ENCODE measurements around the gene TEN1. TPM values are rescaled to one million over a fixed set of nuclear protein-coding genes. Genes with fewer than 3 reads are reported as not detected.

TEN1 gene
- total and polyA plus RNA-seq, 2 of the 13 experiments (the other 11 are each of a cell fraction or from before 2014, with no cell fraction given), result 18.0 to 21.3 TPM

GRCh38 chr17:75998327-75998795 lies 19.3 kb downstream of the TEN1 start (continued):
- TF ChIP-seq ZBTB44 (CRISPR knock-in tag; IDR thresholded peaks at IDR 0.05) (no peak), ETV6 (CRISPR knock-in tag; conservative IDR thresholded peaks at IDR 0.05) (no peak), KAT2B (IDR thresholded peaks at IDR 0.05; ENCODE audit: borderline replicate concordance, low read depth, low read length) (no peak), TOPORS (CRISPR knock-in tag; IDR thresholded peaks at IDR 0.05) (no peak), SPEN (CRISPR knock-in tag; IDR thresholded peaks at IDR 0.05; ENCODE audit: low read depth) (0 out of 2 replicates have a peak, but pooled peaks have one; percentile 20), AGO1 (IDR thresholded peaks at IDR 0.05; ENCODE audit: low read depth, low read length, poor library complexity, severe bottlenecking) (no peak), HIVEP1 (CRISPR knock-in tag; IDR thresholded peaks at IDR 0.05) (no peak), PRPF4 (IDR thresholded peaks at IDR 0.05; ENCODE audit: low read depth, low read length, poor library complexity, severe bottlenecking) (no peak), ZNF670 (CRISPR knock-in tag; IDR thresholded peaks at IDR 0.05; ENCODE audit: borderline replicate concordance) (no peak), ZNF773 (CRISPR knock-in tag; IDR thresholded peaks at IDR 0.05; ENCODE audit: borderline replicate concordance) (no peak), ZNF841 (CRISPR knock-in tag; IDR thresholded peaks at IDR 0.05; ENCODE audit: borderline replicate concordance) (no peak), KAT8 (CRISPR knock-in tag; IDR thresholded peaks at IDR 0.05) (peak; percentile 22; the same call in 1 of the 2 replicates), FOSL1 (CRISPR knock-in tag; IDR thresholded peaks at IDR 0.05; ENCODE audit: borderline replicate concordance) (no peak), SUZ12 (IDR thresholded peaks at IDR 0.05; ENCODE audit: low read depth, low read length) (no peak), ZFP36 (IDR thresholded peaks at IDR 0.05; ENCODE audit: borderline replicate concordance, low read depth, low read length, partially characterized antibody) (no peak), ZNF792 (CRISPR knock-in tag; IDR thresholded peaks at IDR 0.05) (no peak), ARNTL (CRISPR knock-in tag; IDR thresholded peaks at IDR 0.05) (peak; percentile 78; the same call in 1 of the 2 replicates), SOX6 (IDR thresholded peaks at IDR 0.05) (no peak), SOX6 (CRISPR knock-in tag; IDR thresholded peaks at IDR 0.05) (peak; percentile 79)
- TF ChIP-seq, protein P1, sequence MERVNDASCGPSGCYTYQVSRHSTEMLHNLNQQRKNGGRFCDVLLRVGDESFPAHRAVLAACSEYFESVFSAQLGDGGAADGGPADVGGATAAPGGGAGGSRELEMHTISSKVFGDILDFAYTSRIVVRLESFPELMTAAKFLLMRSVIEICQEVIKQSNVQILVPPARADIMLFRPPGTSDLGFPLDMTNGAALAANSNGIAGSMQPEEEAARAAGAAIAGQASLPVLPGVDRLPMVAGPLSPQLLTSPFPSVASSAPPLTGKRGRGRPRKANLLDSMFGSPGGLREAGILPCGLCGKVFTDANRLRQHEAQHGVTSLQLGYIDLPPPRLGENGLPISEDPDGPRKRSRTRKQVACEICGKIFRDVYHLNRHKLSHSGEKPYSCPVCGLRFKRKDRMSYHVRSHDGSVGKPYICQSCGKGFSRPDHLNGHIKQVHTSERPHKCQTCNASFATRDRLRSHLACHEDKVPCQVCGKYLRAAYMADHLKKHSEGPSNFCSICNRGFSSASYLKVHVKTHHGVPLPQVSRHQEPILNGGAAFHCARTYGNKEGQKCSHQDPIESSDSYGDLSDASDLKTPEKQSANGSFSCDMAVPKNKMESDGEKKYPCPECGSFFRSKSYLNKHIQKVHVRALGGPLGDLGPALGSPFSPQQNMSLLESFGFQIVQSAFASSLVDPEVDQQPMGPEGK (CRISPR knock-in tag; IDR thresholded peaks at IDR 0.05), result no peak
- TF ChIP-seq, protein P2, sequence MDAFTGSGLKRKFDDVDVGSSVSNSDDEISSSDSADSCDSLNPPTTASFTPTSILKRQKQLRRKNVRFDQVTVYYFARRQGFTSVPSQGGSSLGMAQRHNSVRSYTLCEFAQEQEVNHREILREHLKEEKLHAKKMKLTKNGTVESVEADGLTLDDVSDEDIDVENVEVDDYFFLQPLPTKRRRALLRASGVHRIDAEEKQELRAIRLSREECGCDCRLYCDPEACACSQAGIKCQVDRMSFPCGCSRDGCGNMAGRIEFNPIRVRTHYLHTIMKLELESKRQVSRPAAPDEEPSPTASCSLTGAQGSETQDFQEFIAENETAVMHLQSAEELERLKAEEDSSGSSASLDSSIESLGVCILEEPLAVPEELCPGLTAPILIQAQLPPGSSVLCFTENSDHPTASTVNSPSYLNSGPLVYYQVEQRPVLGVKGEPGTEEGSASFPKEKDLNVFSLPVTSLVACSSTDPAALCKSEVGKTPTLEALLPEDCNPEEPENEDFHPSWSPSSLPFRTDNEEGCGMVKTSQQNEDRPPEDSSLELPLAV (CRISPR knock-in tag; conservative IDR thresholded peaks at IDR 0.05; ENCODE audit: low read depth), result no peak
- TF ChIP-seq, protein P3, sequence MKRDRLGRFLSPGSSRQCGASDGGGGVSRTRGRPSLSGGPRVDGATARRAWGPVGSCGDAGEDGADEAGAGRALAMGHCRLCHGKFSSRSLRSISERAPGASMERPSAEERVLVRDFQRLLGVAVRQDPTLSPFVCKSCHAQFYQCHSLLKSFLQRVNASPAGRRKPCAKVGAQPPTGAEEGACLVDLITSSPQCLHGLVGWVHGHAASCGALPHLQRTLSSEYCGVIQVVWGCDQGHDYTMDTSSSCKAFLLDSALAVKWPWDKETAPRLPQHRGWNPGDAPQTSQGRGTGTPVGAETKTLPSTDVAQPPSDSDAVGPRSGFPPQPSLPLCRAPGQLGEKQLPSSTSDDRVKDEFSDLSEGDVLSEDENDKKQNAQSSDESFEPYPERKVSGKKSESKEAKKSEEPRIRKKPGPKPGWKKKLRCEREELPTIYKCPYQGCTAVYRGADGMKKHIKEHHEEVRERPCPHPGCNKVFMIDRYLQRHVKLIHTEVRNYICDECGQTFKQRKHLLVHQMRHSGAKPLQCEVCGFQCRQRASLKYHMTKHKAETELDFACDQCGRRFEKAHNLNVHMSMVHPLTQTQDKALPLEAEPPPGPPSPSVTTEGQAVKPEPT (CRISPR knock-in tag; IDR thresholded peaks at IDR 0.05; ENCODE audit: low read depth), result no peak; the same call in none of the 2 replicates
- TF ChIP-seq, protein P4, sequence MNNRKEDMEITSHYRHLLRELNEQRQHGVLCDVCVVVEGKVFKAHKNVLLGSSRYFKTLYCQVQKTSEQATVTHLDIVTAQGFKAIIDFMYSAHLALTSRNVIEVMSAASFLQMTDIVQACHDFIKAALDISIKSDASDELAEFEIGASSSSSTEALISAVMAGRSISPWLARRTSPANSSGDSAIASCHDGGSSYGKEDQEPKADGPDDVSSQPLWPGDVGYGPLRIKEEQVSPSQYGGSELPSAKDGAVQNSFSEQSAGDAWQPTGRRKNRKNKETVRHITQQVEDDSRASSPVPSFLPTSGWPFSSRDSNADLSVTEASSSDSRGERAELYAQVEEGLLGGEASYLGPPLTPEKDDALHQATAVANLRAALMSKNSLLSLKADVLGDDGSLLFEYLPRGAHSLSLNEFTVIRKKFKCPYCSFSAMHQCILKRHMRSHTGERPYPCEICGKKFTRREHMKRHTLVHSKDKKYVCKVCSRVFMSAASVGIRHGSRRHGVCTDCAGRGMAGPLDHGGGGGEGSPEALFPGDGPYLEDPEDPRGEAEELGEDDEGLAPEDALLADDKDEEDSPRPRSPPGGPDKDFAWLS (CRISPR knock-in tag; IDR thresholded peaks at IDR 0.05; ENCODE audit: borderline replicate concordance), result no peak

All from HepG2 (cell line).